ENCODE data around the gene TRIM72.
"Not testable (repeated sequence)": the region's sequence is repeated elsewhere in the genome, so short reads cannot be mapped to it uniquely, and the experiment has no call there.

Gene TRIM72

DNA sequence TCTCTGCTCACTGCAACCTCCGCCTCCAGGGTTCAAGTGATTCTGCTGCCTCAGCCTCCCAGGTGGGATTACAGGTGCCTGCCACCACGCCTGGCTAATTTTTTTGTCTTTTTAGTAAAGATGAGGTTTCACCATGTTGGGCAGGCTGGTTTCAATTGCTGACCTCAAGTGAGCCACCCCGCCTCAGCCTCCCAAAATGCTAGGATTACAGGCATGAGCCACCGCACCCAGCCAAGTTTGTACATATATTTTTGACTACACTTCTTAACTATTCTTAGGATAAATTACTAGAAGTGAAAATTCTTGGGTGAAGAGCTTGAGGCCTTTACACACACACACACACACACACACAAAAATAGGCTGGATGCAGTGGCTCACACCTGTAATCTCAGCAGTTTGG is 44.4 kb downstream of the TRIM72 start:
- DNase-seq = no peak

DNA sequence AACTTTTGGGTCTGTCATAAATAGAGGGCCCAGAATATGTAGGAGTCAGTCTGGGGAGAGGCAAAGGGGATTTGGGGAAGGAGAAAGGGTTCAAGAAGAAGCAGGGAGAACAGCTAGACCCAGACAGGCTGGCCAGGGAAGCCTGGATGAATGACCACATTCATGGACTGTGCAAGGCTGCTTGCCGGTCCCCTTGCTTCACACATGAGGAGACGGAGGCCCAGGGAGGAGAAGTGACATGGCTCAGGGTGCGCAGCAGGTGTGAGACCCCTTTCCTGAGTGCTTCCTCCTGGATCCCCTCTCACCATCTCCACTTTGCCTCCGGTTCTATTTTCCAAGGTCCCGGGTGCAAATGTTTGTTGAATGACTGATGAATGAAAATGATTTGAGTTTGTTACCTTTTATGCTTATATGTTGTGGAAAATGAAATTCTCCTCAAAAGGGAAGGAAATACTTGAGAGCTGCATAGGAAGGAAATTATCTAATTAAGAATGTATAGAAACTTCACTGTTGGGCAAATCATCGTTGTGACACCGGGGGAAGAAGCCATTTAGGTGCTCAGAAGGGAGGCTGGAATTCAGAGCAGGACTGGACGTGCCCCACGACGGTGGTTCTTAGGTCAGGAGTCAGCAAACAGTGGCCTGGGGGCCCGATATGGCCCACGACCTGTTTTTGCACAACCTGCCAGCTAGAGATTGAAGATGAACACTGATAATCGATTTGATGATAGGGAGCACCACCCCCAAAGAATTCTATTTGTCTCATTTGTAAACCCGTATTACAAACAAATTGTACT is 46.4 kb downstream of the TRIM72 start:
- no peak for DNase-seq

DNA sequence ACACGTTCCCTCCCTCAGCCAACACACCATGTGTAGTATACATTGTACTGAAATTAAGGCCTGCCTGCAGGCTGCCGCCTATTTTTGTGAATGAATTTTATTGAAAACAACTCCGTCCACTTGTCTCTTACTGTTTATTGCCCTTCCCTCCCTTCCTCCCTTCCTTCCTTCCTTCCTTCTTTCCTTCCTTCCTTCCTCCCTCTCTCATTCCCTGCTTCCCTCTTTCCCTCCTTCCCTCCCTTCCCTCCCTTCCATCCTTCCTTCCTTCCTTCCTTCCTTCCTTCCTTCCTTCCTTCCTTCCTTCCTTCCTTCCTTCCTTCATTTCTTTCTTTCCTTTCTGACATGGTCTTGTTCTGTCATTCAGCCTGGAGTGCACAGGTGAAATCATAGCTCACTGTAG is 48.2 kb downstream of the TRIM72 start:
- DNase-seq = no peak

DNA sequence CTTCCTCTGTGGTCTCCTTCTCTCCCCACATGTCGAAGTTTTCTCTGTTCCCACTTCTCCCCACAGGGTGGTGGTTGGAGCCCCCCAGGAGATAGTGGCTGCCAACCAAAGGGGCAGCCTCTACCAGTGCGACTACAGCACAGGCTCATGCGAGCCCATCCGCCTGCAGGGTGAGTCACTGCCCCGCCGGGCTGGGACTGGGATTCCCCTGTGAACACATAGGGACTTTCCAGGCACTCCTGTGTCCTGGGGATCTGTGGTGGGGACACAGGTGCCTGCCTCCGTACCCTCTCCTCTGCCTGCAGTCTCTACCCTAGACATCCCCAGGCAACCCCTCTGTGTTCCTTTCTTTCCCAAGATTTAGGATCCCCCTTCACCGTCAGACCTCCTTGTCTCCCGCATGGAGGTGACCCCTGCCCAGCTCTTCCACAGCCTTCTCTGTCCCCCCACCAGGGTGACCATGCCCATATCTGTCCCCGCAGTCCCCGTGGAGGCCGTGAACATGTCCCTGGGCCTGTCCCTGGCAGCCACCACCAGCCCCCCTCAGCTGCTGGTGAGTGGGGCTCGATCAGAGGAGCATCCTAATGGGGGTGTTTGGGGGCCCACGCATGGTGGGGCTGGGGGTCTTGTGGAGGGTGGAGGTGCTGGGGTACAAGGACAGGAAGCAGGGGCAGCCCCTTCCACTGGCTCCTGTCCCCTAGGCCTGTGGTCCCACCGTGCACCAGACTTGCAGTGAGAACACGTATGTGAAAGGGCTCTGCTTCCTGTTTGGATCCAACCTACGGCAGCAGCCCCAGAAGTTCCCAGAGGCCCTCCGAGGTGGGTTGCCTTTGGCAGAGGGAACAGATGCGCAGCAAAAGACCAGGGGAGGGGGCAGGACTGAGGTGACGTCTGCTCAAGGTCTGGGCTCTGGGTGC is 51.7 kb downstream of the TRIM72 start:
- no peak for DNase-seq

DNA sequence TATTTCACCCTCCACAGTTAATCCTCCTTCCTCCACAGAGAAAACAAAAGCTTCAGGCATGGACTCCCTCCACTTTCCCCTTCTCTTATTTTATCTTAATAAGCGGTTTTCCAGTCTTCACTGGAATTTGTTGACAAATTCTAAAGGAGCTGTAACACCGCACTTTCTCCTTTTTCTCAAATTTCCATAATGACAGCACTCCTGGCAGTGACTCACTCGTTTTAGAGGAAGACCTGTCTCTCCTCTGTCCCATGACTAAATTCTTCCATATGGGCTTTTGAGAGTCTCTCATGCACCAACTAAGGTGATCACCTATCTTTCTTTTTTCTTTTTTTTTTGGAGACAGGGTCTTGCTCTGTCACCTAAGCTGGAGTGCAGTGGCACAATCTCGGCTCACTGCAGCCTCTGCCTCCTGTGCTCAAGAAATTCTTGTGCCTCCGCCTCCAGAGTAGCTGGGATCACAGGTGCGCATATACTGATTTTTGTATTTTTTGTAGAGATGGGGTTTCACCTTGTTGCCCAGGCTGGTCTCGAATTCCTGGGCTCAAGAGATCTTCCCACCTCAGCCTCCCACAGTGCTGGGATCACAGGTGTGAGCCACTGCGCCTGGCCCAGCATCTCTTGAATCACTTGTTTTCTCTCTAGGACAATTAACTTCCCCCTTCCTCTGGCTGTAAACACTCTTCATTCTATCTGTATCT is 53.6 kb downstream of the TRIM72 start:
- DNase-seq = no peak

DNA sequence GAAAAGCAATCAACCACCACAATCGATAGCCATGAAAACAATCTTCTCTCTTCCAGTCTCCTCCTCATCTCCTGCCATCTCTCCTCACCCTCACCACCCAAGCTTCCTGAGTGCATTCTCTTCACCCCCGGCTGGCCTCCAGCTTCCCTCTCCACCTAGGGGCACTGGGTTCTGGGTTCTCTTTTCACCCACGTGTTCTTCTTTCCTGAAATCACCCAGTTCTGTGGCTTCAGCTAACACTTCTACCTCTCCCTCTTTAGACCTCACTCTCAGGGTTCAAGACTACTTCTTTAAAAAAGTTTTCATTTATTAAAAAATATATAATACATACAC is 54.1 kb downstream of the TRIM72 start:
- no peak for DNase-seq

DNA sequence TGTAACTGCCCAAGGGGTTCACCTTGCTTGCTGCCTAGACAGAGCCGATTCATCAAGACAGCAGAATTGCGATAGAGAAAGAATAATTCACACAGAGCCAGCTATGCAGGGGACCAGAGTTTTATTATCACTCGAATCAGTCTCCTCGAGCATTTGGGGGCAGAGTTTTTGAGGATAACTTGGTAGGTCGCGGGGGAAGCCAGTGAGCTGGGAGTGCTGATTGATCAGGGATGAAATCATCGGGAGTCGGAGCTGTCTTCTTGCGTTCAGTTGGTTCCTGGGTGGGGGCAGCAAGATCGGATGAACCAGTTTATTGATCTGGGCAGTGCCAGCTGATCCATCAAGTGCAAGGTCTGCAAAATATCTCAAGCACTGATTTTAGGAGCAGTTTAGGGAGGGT is 55.0 kb downstream of the TRIM72 start:
- no peak for DNase-seq

DNA sequence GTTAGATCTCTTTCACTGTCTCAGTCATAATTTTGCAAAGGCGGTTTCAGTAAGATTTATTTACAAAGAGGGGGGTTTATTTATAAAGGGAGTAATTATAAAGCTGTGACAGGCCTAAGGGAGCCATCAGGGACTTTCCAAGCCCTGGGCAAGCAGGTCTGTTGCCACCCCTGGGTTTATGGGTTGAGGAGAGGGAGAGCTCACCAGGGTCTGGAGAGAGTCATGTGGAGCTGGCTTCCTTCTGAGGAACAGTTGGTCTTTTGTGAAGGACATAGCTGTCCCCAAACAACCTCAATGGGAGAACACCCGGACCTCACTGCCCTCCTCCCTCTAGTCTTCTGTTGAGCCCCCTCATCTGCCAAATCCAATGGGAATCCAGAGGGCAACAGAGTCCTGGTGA is 55.6 kb downstream of the TRIM72 start:
- DNase-seq = no peak

DNA sequence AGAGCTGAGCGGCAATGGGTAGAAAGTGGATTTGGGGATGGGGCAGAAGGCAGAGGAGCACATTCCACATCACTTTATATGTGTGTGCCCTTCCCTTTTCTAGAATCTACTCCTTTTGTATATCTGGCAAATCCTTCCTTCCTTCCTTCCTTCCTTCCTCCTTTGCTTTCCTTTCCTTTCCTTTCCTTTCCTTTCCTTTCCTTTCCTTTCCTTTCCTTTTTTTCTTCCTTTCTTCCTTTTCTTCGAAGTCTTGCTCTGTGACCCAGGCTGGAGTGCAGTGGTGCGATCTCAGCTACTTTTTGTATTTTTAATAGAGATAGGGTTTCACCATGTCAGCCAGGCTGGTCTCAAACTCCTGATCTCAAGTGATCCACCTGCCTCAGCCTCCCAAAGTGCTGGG is 56.1 kb downstream of the TRIM72 start:
- DNase-seq = not testable (repeated sequence)

DNA sequence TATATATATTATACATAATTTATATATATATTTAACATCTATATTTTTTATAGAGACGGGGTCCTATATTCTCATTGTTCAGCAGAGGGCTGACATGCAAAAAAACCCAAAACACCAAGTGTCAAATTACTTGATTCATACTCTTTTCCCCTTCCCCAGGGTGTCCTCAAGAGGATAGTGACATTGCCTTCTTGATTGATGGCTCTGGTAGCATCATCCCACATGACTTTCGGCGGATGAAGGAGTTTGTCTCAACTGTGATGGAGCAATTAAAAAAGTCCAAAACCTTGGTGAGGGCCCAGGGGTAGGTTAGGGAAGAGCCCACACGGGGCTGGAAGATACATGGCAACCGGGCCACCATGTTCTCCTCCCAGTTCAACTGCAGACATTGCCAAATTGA is 56.9 kb downstream of the TRIM72 start:
- DNase-seq = no peak

DNA sequence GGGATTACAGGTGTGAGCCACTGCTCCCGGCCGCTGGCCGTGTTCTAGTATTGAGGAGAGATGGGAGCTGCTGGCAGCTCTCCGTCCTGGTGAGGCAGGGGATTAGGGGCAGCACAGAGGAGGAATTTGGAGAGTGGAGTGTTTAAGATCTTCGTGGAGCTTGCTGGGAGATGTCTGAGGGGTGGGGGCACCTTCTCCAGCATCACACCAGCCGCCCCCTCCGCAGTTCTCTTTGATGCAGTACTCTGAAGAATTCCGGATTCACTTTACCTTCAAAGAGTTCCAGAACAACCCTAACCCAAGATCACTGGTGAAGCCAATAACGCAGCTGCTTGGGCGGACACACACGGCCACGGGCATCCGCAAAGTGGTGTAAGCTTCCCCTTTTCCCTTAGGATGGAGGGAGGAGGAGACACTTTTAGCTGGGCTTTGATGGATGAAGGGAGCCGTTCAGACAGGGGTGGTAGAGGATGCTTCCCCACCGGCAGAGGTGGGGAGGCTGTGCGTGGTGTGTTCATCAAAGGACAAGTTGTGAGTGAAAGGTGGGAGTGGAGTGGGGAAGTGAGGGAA is 57.8 kb downstream of the TRIM72 start:
- DNase-seq = no peak

DNA sequence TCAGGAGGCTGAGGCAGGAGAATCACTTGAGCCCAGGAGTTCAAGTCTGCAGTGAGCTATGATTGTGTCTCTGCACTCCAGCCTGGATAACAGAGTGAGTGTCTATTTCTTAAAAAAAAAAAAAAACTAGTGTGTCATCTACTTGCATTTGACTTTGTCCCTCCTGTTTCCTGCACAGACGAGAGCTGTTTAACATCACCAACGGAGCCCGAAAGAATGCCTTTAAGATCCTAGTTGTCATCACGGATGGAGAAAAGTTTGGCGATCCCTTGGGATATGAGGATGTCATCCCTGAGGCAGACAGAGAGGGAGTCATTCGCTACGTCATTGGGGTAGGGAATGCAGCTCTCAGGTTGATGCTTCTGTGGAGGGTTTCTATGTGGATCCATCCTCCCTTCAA is 59.3 kb downstream of the TRIM72 start:
- no peak for DNase-seq

DNA sequence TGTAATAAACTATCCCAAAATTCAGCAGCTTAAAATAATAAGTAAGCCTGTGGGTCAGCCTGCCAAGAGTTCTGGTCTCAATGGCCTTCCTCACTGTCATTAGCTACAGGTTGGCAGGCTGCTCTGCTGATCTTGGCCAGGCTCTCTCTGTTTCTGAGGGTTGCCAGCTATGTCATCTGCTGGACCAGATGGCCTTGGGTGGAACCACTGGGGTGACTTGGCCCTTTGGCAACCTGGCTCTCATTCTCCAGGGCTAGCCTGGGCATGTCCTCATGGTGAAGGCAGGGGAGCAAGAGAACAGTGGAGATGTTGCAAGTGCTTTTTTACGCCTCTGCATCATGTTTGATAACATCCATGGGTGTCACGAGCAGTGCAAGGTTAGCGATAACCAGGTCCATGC is 59.8 kb downstream of the TRIM72 start:
- no peak for DNase-seq

DNA sequence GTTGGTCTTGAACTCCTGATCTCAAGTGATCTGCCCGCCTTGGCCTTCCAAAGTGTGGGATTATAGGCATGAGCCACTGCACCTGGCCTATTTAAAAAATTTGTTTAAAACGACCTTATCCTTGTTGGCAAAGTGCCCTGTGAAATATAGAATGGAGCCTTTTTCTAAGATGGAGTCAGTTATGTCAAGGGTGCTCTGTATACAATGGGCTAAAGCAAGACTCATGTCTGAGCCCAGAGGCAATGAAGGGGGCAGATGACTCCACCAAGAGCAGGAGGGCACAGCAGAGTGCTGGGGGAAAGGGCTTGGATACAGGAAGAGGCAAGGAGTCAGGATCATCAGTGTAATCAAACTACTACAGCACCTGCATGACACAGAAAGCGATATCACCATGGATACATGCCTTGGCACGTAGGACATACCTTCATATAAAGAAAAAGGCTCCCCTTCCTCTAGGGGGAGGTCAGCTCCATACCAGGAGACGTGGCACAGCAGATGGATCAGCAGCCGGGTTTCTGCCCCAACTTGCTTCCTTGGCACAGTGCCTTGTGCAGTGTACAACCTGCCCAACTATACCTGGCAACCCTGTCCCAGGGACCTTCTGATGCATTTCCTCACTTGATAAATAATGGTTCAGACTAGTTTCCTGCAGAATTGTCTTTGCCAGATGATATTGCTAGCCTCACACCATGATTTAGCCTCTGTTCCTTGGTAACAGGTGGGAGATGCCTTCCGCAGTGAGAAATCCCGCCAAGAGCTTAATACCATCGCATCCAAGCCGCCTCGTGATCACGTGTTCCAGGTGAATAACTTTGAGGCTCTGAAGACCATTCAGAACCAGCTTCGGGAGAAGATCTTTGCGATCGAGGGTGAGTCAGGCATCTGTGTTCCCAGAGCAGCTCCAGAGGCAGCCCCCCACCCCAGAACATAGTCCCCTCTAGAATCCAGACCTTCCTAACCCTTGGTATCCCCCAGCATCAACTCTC is 61.2 kb downstream of the TRIM72 start:
- DNase-seq = no peak

DNA sequence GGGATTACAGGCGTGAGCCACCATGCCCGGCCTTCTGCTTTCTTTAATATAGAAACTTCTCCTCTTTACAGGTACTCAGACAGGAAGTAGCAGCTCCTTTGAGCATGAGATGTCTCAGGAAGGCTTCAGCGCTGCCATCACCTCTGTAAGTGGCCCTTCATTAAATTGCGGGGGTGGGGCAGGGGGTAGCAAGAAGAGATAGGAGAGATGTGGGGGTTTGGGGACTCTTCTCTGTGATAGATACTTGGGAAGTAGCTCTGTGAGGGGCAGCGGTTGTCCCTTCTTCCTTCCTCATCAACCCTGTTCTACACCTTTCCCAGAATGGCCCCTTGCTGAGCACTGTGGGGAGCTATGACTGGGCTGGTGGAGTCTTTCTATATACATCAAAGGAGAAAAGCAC is 62.7 kb downstream of the TRIM72 start:
- DNase-seq = no peak

DNA sequence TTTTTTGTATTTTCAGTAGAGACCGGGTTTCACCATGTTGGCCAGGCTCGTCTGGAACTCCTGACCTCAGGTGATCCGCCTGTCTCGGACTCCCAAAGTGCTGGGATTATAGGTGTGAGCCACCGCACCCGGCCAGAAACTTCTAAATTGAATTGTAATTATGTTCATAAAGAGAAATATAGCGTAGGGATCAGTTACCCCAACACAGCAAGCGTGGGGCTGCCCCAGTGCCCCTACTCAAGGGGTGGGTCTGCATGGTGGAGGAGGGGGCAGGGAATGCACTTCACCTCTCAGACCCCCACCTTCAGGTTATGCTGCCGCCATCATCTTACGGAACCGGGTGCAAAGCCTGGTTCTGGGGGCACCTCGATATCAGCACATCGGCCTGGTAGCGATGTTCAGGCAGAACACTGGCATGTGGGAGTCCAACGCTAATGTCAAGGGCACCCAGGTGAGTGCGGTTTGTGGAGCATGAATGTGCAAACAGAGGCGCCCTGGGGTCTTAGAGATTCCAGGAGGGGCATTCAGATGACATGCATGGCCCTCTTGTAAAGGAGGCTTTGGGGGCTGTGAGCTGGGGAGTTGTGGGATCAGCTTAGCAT is 63.8 kb downstream of the TRIM72 start:
- no peak for DNase-seq

DNA sequence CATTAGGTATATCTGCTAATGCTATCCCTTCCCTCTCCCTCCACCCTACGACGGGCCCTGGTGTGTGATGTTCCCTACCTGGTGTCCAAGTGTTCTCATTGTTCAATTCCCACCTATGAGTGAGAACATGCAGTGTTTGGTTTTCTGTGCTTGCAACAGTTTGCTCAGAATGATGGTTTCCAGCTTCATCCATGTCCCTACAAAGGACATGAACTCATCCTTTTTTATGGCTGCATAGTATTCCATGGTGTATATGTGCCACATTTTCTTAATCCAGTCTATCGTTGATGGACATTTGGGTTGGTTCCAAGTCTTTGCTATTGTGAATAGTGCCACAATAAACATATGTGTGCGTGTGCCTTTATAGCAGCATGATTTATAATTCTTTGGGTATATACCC is 64.9 kb downstream of the TRIM72 start:
- DNase-seq = not testable (repeated sequence)
